Adipose tissue (tissue), 3 donors: ENCODE data around the gene ACOX2. TPM values are rescaled to one million over a fixed set of nuclear protein-coding genes. Genes with fewer than 3 reads are reported as not detected.

Experiments
- H3K27ac ChIP-seq: one replicate; pipeline ENCODE4 v1.5.1; 2013; ENCODE audit warnings: low read depth, low read length
- WGBS, 3 donors: extraction: QIAGEN DNeasy Blood & Tissue Kit; methylation state at CpG; one replicate each; pipeline ENCODE4 v1.1.7; 2013; 5-methylcytosine and 5-hydroxymethylcytosine counted together
- polyA plus RNA-seq, 3 donors: library from polyadenylated mRNA; stranded (reverse); fragments of 200-250 nt; gene quantifications; one replicate each; pipeline ENCODE4 v1.2.3, GENCODE V29; 2013
- donor health status: healthy with polysubstance abuse.
- donor health status: Bipolar disorder and iron deficiency.
- donor health status: healthy.

The ACOX2 gene
- 10 to 100 TPM in 2 of 3 donors, 1 to 10 TPM in 1; 4.7 to 31.7 (median 19.3) TPM for polyA plus RNA-seq

- 36 to 43% (median 39%) methylated on average over 12 to 13 of the region's 13 CpGs for WGBS, 3 donors
- no peak within 1 kb of the TSS for H3K27ac ChIP-seq
Measured at GRCh38 chr3:58536501-58537411, at the start of gene ACOX2. ACOX2 (minus strand) TSS chr3:58537190; CDS start chr3:58535106, 2,084 bp downstream.

- no peak overlapping the region for H3K27ac ChIP-seq
Measured at GRCh38 chr3:58585994-58586393, 49.0 kb upstream of the ACOX2 start.

GRCh38 chr3:58585005-58585786 is 48.2 kb upstream of the ACOX2 start:
- peak overlapping the region; percentile 77 for H3K27ac ChIP-seq
- WGBS, 3 donors = 2 to 6% (median 4%) methylated on average over 38 to 46 of the region's 46 CpGs

More at GRCh38 chr3:58585994-58586393, 49.0 kb upstream of the ACOX2 start:
- 31 to 52% (median 42%) methylated on average over 8 of the region's 8 CpGs for WGBS, 3 donors

GRCh38 chr3:58584690-58585004 is 47.7 kb upstream of the ACOX2 start:
- WGBS, 3 donors = 13 to 43% (median 28%) methylated on average over 10 of the region's 10 CpGs
- peak overlapping the region; percentile 77 for H3K27ac ChIP-seq

GRCh38 chr3:58581328-58582091 is 44.5 kb upstream of the ACOX2 start:
- WGBS, 3 donors = 65 to 72% (median 68%) methylated on average over 11 of the region's 11 CpGs
- H3K27ac ChIP-seq = no peak overlapping the region

- no peak overlapping the region for H3K27ac ChIP-seq
- 69 to 76% (median 71%) methylated on average over 4 of the region's 4 CpGs for WGBS, 3 donors
Measured at GRCh38 chr3:58580826-58581327, 43.9 kb upstream of the ACOX2 start.

- H3K27ac ChIP-seq = no peak overlapping the region
- 95 to 97% (median 96%) methylated on average over 5 of the region's 5 CpGs for WGBS, 3 donors
Measured at GRCh38 chr3:58578873-58579272, 41.9 kb upstream of the ACOX2 start.

- no peak within 1 kb of the TSS for H3K27ac ChIP-seq
- WGBS, 3 donors = 23 to 26% (median 25%) methylated on average over 12 of the region's 12 CpGs
Measured at GRCh38 chr3:58577269-58577821, 40.4 kb upstream of the ACOX2 start, which contains the start of gene FAM107A. FAM107A (minus strand) TSS chr3:58577391; CDS start chr3:58569860, 7,531 bp downstream.

- 58 to 73% (median 61%) methylated on average over 6 of the region's 6 CpGs for WGBS, 3 donors
- no peak overlapping the region for H3K27ac ChIP-seq
Measured at GRCh38 chr3:58576716-58577115, 39.7 kb upstream of the ACOX2 start.

GRCh38 chr3:58575971-58576652 is 39.1 kb upstream of the ACOX2 start:
- H3K27ac ChIP-seq = no peak overlapping the region
- 31 to 43% (median 43%) methylated on average over 8 of the region's 8 CpGs for WGBS, 3 donors

GRCh38 chr3:58574682-58575081 is 37.7 kb upstream of the ACOX2 start:
- H3K27ac ChIP-seq = no peak overlapping the region
- 90 to 95% (median 92%) methylated on average over 4 of the region's 4 CpGs for WGBS, 3 donors

- 59 to 89% (median 76%) methylated on average over 3 of the region's 3 CpGs for WGBS, 3 donors
- no peak overlapping the region for H3K27ac ChIP-seq
Measured at GRCh38 chr3:58574106-58574505, 37.1 kb upstream of the ACOX2 start.

- 46 to 65% (median 49%) methylated on average over 6 of the region's 6 CpGs for WGBS, 3 donors
- no peak overlapping the region for H3K27ac ChIP-seq
Measured at GRCh38 chr3:58573640-58574039, 36.6 kb upstream of the ACOX2 start.

- no peak overlapping the region for H3K27ac ChIP-seq
- WGBS, 3 donors = 96 to 97% (median 96%) methylated on average over 7 of the region's 7 CpGs
Measured at GRCh38 chr3:58572634-58573230, 35.7 kb upstream of the ACOX2 start.

GRCh38 chr3:58572013-58572633 is 35.1 kb upstream of the ACOX2 start:
- H3K27ac ChIP-seq = no peak overlapping the region
- WGBS, 3 donors = 88 to 93% (median 90%) methylated on average over 13 of the region's 13 CpGs

GRCh38 chr3:58570851-58571250 is 33.9 kb upstream of the ACOX2 start:
- WGBS, 3 donors = 85 to 95% (median 90%) methylated on average over 5 of the region's 5 CpGs
- no peak overlapping the region for H3K27ac ChIP-seq
